NCI-H2196 treated with DMSO at 0.1 percent for 48 hours (cell line): ENCODE results near the gene PLEKHH2.

Experiments used
- DNase-seq: peaks from one replicate; lab custom pipeline; 2025; ENCODE audit not compliant: unreplicated experiment; lab: John Stamatoyannopoulos, UW

Gene PLEKHH2

GRCh38 chr2:43803113-43803512 lies 166.1 kb downstream of the PLEKHH2 start:
- no peak for DNase-seq

- no peak for DNase-seq
Measured at GRCh38 chr2:43806719-43807031, 169.6 kb downstream of the PLEKHH2 start.

GRCh38 chr2:43810452-43810851 lies 173.4 kb downstream of the PLEKHH2 start:
- DNase-seq, result no peak

- no peak for DNase-seq
Measured at GRCh38 chr2:43810888-43811287, 173.8 kb downstream of the PLEKHH2 start.

- DNase-seq, result no peak
Measured at GRCh38 chr2:43812006-43812405, 174.9 kb downstream of the PLEKHH2 start.

- DNase-seq, result no peak
Measured at GRCh38 chr2:43812947-43813346, 175.9 kb downstream of the PLEKHH2 start.

- no peak for DNase-seq
Measured at GRCh38 chr2:43814711-43815110, 177.7 kb downstream of the PLEKHH2 start.
